Measurements from ENCODE around the gene LCN10. TPM values are rescaled to one million over a fixed set of nuclear protein-coding genes. Genes with fewer than 3 reads are reported as not detected.

Gene LCN10
- polyA plus RNA-seq, 2 of the 4 experiments (the other 2 are of a cell fraction): not detected

DNA sequence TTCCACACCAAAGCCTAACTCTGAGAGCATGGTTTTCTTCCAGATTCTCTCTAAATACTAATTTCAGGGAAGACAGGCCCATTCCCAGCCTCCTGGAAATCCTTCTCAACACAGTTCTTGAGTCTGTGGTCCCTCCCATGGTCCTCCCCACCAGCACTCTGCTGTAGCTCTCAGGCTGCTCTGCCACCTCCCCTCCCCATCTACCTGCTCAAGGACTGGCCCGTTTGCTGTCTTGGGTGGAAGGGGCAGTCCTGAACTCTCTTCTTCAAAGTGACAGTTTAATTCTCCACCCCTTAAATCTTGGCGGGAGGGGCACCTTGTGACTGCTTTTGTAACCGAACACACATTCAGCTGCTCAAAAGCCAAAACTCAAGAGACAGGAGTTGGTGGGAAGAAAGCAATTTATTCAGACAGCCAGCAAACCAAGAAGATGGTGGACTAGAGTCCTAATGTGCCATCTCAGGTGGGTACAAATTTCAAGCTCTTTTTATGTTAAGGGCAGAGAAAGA, 29.2 kb upstream of the LCN10 start (continued):
- TF ChIP-seq, protein P1, sequence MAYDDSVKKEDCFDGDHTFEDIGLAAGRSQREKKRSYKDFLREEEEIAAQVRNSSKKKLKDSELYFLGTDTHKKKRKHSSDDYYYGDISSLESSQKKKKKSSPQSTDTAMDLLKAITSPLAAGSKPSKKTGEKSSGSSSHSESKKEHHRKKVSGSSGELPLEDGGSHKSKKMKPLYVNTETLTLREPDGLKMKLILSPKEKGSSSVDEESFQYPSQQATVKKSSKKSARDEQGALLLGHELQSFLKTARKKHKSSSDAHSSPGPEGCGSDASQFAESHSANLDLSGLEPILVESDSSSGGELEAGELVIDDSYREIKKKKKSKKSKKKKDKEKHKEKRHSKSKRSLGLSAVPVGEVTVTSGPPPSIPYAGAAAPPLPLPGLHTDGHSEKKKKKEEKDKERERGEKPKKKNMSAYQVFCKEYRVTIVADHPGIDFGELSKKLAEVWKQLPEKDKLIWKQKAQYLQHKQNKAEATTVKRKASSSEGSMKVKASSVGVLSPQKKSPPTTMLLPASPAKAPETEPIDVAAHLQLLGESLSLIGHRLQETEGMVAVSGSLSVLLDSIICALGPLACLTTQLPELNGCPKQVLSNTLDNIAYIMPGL (CRISPR knock-in tag; IDR thresholded peaks at IDR 0.05; ENCODE audit: borderline replicate concordance): no peak
- TF ChIP-seq, protein P2, sequence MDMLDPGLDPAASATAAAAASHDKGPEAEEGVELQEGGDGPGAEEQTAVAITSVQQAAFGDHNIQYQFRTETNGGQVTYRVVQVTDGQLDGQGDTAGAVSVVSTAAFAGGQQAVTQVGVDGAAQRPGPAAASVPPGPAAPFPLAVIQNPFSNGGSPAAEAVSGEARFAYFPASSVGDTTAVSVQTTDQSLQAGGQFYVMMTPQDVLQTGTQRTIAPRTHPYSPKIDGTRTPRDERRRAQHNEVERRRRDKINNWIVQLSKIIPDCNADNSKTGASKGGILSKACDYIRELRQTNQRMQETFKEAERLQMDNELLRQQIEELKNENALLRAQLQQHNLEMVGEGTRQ (IDR thresholded peaks at IDR 0.05): no peak

DNA sequence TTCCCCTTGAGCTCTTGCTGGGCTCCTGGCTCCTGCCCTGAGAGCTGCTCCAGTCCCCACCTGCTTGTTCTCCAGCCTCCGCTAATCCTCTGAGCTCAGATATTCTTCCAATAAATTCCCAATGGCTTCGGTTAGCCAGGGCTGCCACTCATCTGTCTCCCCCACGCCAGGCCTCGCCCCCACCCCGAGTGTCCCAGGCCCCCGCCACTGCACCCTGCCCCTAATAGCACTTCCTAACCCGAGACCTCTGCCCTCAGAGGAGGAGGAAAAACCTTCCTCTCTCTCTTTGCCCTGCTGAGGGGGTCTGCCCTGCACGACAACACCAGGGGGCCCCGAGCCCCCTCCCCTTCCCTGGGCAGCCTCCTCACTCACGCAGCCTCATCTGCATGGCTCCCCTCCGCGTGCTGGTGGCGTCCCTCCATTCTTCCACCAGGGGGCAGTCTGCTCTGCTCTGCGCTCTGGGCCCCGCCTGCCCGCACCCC, 27.0 kb upstream of the LCN10 start:
- CTCF ChIA-PET: interaction anchor here (0.5 to 28.0 kb wide), 12 partner anchors 3 to 441 kb away, joined by 3 to 625 read pairs (median 3); partner anchors contain the start of genes LCN15, LCN8 and TMEM141
- TF ChIP-seq SMC3 (IDR thresholded peaks at IDR 0.05) (peak; percentile 24; the same call in 1 of the 3 replicates), EP300 (IDR thresholded peaks at IDR 0.05) (no peak), EHMT2 (IDR thresholded peaks at IDR 0.05; ENCODE audit: low read depth) (no peak), HOXB13 (CRISPR knock-in tag; IDR thresholded peaks at IDR 0.05; ENCODE audit: low read depth) (no peak), ZFP36 (IDR thresholded peaks at IDR 0.05; ENCODE audit: borderline replicate concordance, partially characterized antibody) (no peak), CBX8 (IDR thresholded peaks at IDR 0.05) (no peak), JUN (IDR thresholded peaks at IDR 0.05) (no peak), CEBPB (IDR thresholded peaks at IDR 0.05) (no peak), CHD2 (IDR thresholded peaks at IDR 0.05; ENCODE audit: low read length, partially characterized antibody) (no peak), GATA3 (IDR thresholded peaks at IDR 0.05; ENCODE audit: borderline replicate concordance) (no peak), EHF (CRISPR knock-in tag; IDR thresholded peaks at IDR 0.05) (no peak), RCOR1 (IDR thresholded peaks at IDR 0.05; ENCODE audit: low read depth, low read length) (no peak), MYC (IDR thresholded peaks at IDR 0.05; ENCODE audit: borderline replicate concordance, low read length) (peak; percentile 17; the same call in 1 of the 2 replicates), NPAS2 (CRISPR knock-in tag; IDR thresholded peaks at IDR 0.05; ENCODE audit: borderline replicate concordance) (no peak), POLR2AphosphoS2 (conservative IDR thresholded peaks at IDR 0.05; ENCODE audit: low read length) (no peak), RAD21 (conservative IDR thresholded peaks at IDR 0.05 in 1 of 2, IDR thresholded peaks at IDR 0.05 in 1 of 2) (peak in 1 of 2 experiments; percentile 34; a peak in 3 of 5 replicates), NR3C1 (IDR thresholded peaks at IDR 0.05) (no peak), FOSB (CRISPR knock-in tag; IDR thresholded peaks at IDR 0.05) (no peak), RNF2 (IDR thresholded peaks at IDR 0.05; ENCODE audit: borderline replicate concordance, low read depth) (no peak), ZNF302 (CRISPR knock-in tag; IDR thresholded peaks at IDR 0.05) (no peak)
- TF ChIP-seq, protein P2 (IDR thresholded peaks at IDR 0.05): no peak
- TF ChIP-seq, protein P3, sequence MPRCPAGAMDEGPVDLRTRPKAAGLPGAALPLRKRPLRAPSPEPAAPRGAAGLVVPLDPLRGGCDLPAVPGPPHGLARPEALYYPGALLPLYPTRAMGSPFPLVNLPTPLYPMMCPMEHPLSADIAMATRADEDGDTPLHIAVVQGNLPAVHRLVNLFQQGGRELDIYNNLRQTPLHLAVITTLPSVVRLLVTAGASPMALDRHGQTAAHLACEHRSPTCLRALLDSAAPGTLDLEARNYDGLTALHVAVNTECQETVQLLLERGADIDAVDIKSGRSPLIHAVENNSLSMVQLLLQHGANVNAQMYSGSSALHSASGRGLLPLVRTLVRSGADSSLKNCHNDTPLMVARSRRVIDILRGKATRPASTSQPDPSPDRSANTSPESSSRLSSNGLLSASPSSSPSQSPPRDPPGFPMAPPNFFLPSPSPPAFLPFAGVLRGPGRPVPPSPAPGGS (IDR thresholded peaks at IDR 0.05): no peak
- TF ChIP-seq, protein P4, sequence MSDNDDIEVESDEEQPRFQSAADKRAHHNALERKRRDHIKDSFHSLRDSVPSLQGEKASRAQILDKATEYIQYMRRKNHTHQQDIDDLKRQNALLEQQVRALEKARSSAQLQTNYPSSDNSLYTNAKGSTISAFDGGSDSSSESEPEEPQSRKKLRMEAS (IDR thresholded peaks at IDR 0.05): peak; percentile 66
- TF ChIP-seq, protein P1 (CRISPR knock-in tag; IDR thresholded peaks at IDR 0.05; ENCODE audit: borderline replicate concordance): no peak
- TF ChIP-seq, protein P5, sequence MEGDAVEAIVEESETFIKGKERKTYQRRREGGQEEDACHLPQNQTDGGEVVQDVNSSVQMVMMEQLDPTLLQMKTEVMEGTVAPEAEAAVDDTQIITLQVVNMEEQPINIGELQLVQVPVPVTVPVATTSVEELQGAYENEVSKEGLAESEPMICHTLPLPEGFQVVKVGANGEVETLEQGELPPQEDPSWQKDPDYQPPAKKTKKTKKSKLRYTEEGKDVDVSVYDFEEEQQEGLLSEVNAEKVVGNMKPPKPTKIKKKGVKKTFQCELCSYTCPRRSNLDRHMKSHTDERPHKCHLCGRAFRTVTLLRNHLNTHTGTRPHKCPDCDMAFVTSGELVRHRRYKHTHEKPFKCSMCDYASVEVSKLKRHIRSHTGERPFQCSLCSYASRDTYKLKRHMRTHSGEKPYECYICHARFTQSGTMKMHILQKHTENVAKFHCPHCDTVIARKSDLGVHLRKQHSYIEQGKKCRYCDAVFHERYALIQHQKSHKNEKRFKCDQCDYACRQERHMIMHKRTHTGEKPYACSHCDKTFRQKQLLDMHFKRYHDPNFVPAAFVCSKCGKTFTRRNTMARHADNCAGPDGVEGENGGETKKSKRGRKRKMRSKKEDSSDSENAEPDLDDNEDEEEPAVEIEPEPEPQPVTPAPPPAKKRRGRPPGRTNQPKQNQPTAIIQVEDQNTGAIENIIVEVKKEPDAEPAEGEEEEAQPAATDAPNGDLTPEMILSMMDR (IDR thresholded peaks at IDR 0.05): peak; percentile 56
- TF ChIP-seq, protein P6, sequence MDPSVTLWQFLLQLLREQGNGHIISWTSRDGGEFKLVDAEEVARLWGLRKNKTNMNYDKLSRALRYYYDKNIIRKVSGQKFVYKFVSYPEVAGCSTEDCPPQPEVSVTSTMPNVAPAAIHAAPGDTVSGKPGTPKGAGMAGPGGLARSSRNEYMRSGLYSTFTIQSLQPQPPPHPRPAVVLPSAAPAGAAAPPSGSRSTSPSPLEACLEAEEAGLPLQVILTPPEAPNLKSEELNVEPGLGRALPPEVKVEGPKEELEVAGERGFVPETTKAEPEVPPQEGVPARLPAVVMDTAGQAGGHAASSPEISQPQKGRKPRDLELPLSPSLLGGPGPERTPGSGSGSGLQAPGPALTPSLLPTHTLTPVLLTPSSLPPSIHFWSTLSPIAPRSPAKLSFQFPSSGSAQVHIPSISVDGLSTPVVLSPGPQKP (IDR thresholded peaks at IDR 0.05; ENCODE audit: low read depth, low read length): no peak
- TF ChIP-seq, protein P7, sequence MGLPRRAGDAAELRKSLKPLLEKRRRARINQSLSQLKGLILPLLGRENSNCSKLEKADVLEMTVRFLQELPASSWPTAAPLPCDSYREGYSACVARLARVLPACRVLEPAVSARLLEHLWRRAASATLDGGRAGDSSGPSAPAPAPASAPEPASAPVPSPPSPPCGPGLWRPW (IDR thresholded peaks at IDR 0.05): no peak

More for the DNA sequence above, 27.0 kb upstream of the LCN10 start:
- FAIRE-seq (no peak), ATAC-seq (peak; percentile 87 to 89), DNase-seq (ENCODE audit: low read depth in 1 of 2, low spot score in 1 of 2) (peak; percentile 58 to 72)
- peak overlapping the region; percentile 31 for H3K4me3 ChIP-seq
- POLR2A ChIA-PET: no interaction called here
- WGBS (ENCODE audit: missing lambda C conversion rate): 0% methylated on average over 3 of the region's 16 CpGs
- 0 out of 3 replicates have a peak, but pooled peaks cover 8% of the 10 kb centered on the region for H3K4me1 ChIP-seq
- peak overlapping the region; percentile 93 for H3K4me2 ChIP-seq
- peak overlapping the region; percentile 54 to 85; a peak in 5 of 6 replicates for H3K27ac ChIP-seq
- H3K9me3 ChIP-seq: peaks cover 11% of the 10 kb centered on the region; the same call in 2 of the 3 replicates

Measured in A549 (cell line).